Upper lobe of left lung (tissue), 6 donors: Measurements from ENCODE around the gene NUDCD3. TPM values are rescaled to one million over a fixed set of nuclear protein-coding genes. Genes with fewer than 3 reads are reported as not detected.

Experiments
- ATAC-seq, 2 donors: fragments of 200-7000 bp; cut with Tn5 transposase; one replicate each; pipeline ENCODE4 v1.9.1; 2022; ENCODE audit warnings: mild to moderate bottlenecking in 2 of 2, moderate library complexity in 2 of 2; ENCODE audit not compliant: low FRiP score in 2 of 2
- DNase-seq, 2 donors: peaks; one replicate each; pipeline ENCODE4 v3.0.0-alpha.2; 2019 to 2020
- H3K27ac ChIP-seq, 4 donors: fragments of 200-600 bp; sonication (generic); one replicate each; pipeline ENCODE4 v1.5.1; 2016 to 2019
- H3K27me3 ChIP-seq, 4 donors: fragments of 200-600 bp; sonication (generic); one replicate each; pipeline ENCODE4 v1.5.1; 2017 to 2019
- H3K36me3 ChIP-seq, 4 donors: fragments of 200-600 bp; sonication (generic); one replicate each; pipeline ENCODE4 v1.5.1; 2016 to 2019
- H3K4me1 ChIP-seq, 4 donors: fragments of 200-600 bp; sonication (generic); one replicate each; pipeline ENCODE4 v1.5.1; 2018 to 2019
- H3K4me3 ChIP-seq, 4 donors: fragments of 200-600 bp; sonication (generic); one replicate each; pipeline ENCODE4 v1.5.1; 2017 to 2019; ENCODE audit warnings: mild to moderate bottlenecking in 2 of 4, moderate library complexity in 1 of 4
- H3K9me3 ChIP-seq, 4 donors: fragments of 200-600 bp; sonication (generic); one replicate each; pipeline ENCODE4 v1.5.1; 2018 to 2019
- CTCF ChIP-seq, 6 experiments: fragments of 450-650 bp in 4 of 6; fragments of 200-600 bp in 2 of 6; sonication (generic) in 2 of 6; IDR thresholded peaks; one replicate each; pipeline ENCODE4 v1.5.1; 2016 to 2019; ENCODE audit warnings: antibody characterized with exemption in 6 of 6
- EP300 ChIP-seq, 4 donors: sonication (generic); formaldehyde crosslinking; IDR thresholded peaks; one replicate each; pipeline ENCODE4 v1.5.1; 2017; ENCODE audit warnings: antibody characterized with exemption in 4 of 4, control low read depth in 2 of 4
- POLR2A ChIP-seq, 4 donors: fragments of 450-650 bp; IDR thresholded peaks; one replicate each; pipeline ENCODE4 v1.5.1; 2016 to 2017; ENCODE audit warnings: antibody characterized with exemption in 4 of 4, mild to moderate bottlenecking in 2 of 4
- POLR2AphosphoS5 ChIP-seq, 2 donors: sonication (generic); formaldehyde crosslinking; IDR thresholded peaks; one replicate each; pipeline ENCODE4 v1.5.1; 2017; ENCODE audit warnings: antibody characterized with exemption in 2 of 2
- WGBS, 2 donors: methylation state at CpG; one replicate each; pipeline ENCODE4 v1.1.5; 2017 to 2018; 5-methylcytosine and 5-hydroxymethylcytosine counted together
- total RNA-seq, 6 donors: library from RNA; depleted of rRNA in 4 of 6; stranded (reverse); fragments of >200 nt in 4 of 6; gene quantifications; one replicate each; pipeline versions ENCODE4 v1.1.0 to v1.2.1, GENCODE V29; 2016 to 2021
- donor health status: DM: no; HTN: no; CAD: no; lungs with moderate emphysema.
- donor health status: DM: no; HTN: yes; CAD: no; lungs with severe emphysema.

The NUDCD3 gene
- total RNA-seq, 6 donors from 2014 or later = 48.5 to 104 (median 56.3) TPM

GRCh38 chr7:44497155-44498027 is 6.9 kb upstream of the NUDCD3 start:
- H3K4me1 ChIP-seq = no peaks in the 10 kb centered on the region
- H3K36me3 ChIP-seq = no peaks in the 10 kb centered on the region
- ATAC-seq (no peak), DNase-seq (no peak)
- WGBS, 2 donors = 95 to 96% methylated on average over 5 of the region's 5 CpGs
- no peak overlapping the region for H3K27ac ChIP-seq
- H3K9me3 ChIP-seq = no peaks in the 10 kb centered on the region
- no peaks in the 10 kb centered on the region for H3K27me3 ChIP-seq
- H3K4me3 ChIP-seq = no peak overlapping the region
- TF ChIP-seq EP300 (IDR thresholded peaks at IDR 0.05) (no peak), POLR2A (IDR thresholded peaks at IDR 0.05) (no peak), POLR2AphosphoS5 (IDR thresholded peaks at IDR 0.05) (no peak), CTCF (IDR thresholded peaks at IDR 0.05) (no peak)

GRCh38 chr7:44496385-44496784 is 5.9 kb upstream of the NUDCD3 start:
- Histone ChIP-seq H3K27me3 (no peaks in the 10 kb centered on the region), H3K4me3 (no peak overlapping the region), H3K4me1 (peaks cover 0 to under 1% (median 0%) of the 10 kb centered on the region in 4 donors), H3K27ac (no peak overlapping the region), H3K36me3 (no peaks in the 10 kb centered on the region), H3K9me3 (no peaks in the 10 kb centered on the region)
- TF ChIP-seq POLR2AphosphoS5 (IDR thresholded peaks at IDR 0.05) (no peak), EP300 (IDR thresholded peaks at IDR 0.05) (no peak), POLR2A (IDR thresholded peaks at IDR 0.05) (no peak)
- DNase-seq (no peak), ATAC-seq (no peak)
- 79 to 91% methylated on average over 1 of the region's 1 CpG for WGBS, 2 donors

GRCh38 chr7:44494960-44495359 is 4.5 kb upstream of the NUDCD3 start:
- H3K27me3 ChIP-seq = no peaks in the 10 kb centered on the region
- H3K36me3 ChIP-seq = no peaks in the 10 kb centered on the region
- H3K4me3 ChIP-seq = no peak overlapping the region
- H3K27ac ChIP-seq = no peak overlapping the region
- DNase-seq (no peak), ATAC-seq (no peak)
- no peak for TF ChIP-seq POLR2AphosphoS5 (IDR thresholded peaks at IDR 0.05)
- 75 to 84% methylated on average over 2 of the region's 2 CpGs for WGBS, 2 donors
- H3K4me1 ChIP-seq = peaks cover 0 to 5% (median under 1%) of the 10 kb centered on the region in 4 donors
- H3K9me3 ChIP-seq = no peaks in the 10 kb centered on the region

GRCh38 chr7:44491229-44491628 is 771 bp upstream of the NUDCD3 start:
- DNase-seq (no peak), ATAC-seq (no peak)
- peak overlapping the region; percentile 98 for H3K27ac ChIP-seq
- no peaks in the 10 kb centered on the region for H3K27me3 ChIP-seq
- 10% methylated on average over 3 of the region's 3 CpGs for WGBS, 2 donors
- H3K4me3 ChIP-seq = peak overlapping the region in 3 of 4 donors; percentile 76 to 94 (median 87)
- peaks cover 25 to 38% (median 34%) of the 10 kb centered on the region in 4 donors for H3K4me1 ChIP-seq
- no peaks in the 10 kb centered on the region for H3K9me3 ChIP-seq
- TF ChIP-seq CTCF (IDR thresholded peaks at IDR 0.05) (no peak), EP300 (IDR thresholded peaks at IDR 0.05) (no peak)
- H3K36me3 ChIP-seq = no peaks in the 10 kb centered on the region

- H3K4me1 ChIP-seq = peaks cover 38 to 51% (median 44%) of the 10 kb centered on the region in 4 donors
- no peak for TF ChIP-seq POLR2AphosphoS5 (IDR thresholded peaks at IDR 0.05)
- TF ChIP-seq CTCF (IDR thresholded peaks at IDR 0.05) = no peak
- TF ChIP-seq POLR2A (IDR thresholded peaks at IDR 0.05) = no peak
- TF ChIP-seq EP300 (IDR thresholded peaks at IDR 0.05) = no peak
- H3K4me3 ChIP-seq = peak overlapping the region; percentile 76 to 94 (median 86)
- peak in 1 of 2 donors; percentile 28 for DNase-seq
- H3K9me3 ChIP-seq = no peaks in the 10 kb centered on the region
- ATAC-seq = peak; percentile 50
- WGBS, 2 donors = 0 to 1% methylated on average over 6 to 19 of the region's 19 CpGs
- H3K36me3 ChIP-seq = peaks cover 0 to 2% (median under 1%) of the 10 kb centered on the region in 4 donors
- H3K27me3 ChIP-seq = no peaks in the 10 kb centered on the region
- peak overlapping the region; percentile 98 for H3K27ac ChIP-seq
Observed at GRCh38 chr7:44489955-44490350, 505 bp downstream of the NUDCD3 start.
